IMR-90 (cell line): ENCODE data around the gene TP53AIP1. TPM values are rescaled to one million over a fixed set of nuclear protein-coding genes. Genes with fewer than 3 reads are reported as not detected.

ENCODE experiments used
- ATAC-seq: fragments of 200-7000 bp; cut with Tn5 transposase; 2 replicates; pipeline ENCODE4 v1.9.1; 2020; ENCODE audit warnings: low read depth, mild to moderate bottlenecking, moderate library complexity
- BruUV-seq: library from RNA; stranded (reverse); fragments of 400-500 nt; replicated peaks from 2 replicates; lab custom pipeline; 2021; lab: Mats Ljungman, UMichigan
- CTCF ChIA-PET: fragments of 300-600 bp; formaldehyde crosslinking; extraction: SDS; loops from one replicate; lab custom pipeline; 2021; ENCODE audit warnings: antibody characterized with exemption; lab: Yijun Ruan, JAX
- POLR2A ChIA-PET: fragments of 300-600 bp; sonication (Branson Sonifier 250); formaldehyde crosslinking; loops from one replicate; lab custom pipeline; 2022; ENCODE audit warnings: antibody characterized with exemption; ENCODE audit not compliant: unreplicated experiment; lab: Charles Lee
- DNase-seq: peaks from one replicate; pipeline ENCODE4 v3.0.0; 2013
- H2AFZ ChIP-seq: replicated peaks from 2 replicates; pipeline ENCODE3; 2013; ENCODE audit warnings: low read length, mild to moderate bottlenecking; ENCODE audit not compliant: poor library complexity
- H2AK5ac ChIP-seq: 2 replicates; pipeline ENCODE4 v1.6.1; 2013; ENCODE audit warnings: low read depth, low read length, inconsistent platforms
- H2AK9ac ChIP-seq: replicated peaks from 2 replicates; pipeline ENCODE3; 2013; ENCODE audit warnings: mild to moderate bottlenecking, low read depth, low read length, moderate library complexity; ENCODE audit not compliant: poor library complexity
- H2BK120ac ChIP-seq: 2 replicates; pipeline ENCODE4 v1.6.1; 2013; ENCODE audit warnings: low read depth, low read length, inconsistent platforms
- H2BK15ac ChIP-seq: 3 replicates; pipeline ENCODE4 v1.6.1; 2013; ENCODE audit warnings: low read depth, low read length, inconsistent platforms
- H2BK20ac ChIP-seq: 2 replicates; pipeline ENCODE4 v1.6.1; 2013; ENCODE audit warnings: low read depth, mild to moderate bottlenecking, inconsistent platforms, low read length, moderate library complexity
- H2BK5ac ChIP-seq: 2 replicates; pipeline ENCODE4 v1.6.1; 2013; ENCODE audit warnings: mild to moderate bottlenecking, low read depth, low read length, inconsistent platforms; ENCODE audit not compliant: poor library complexity, severe bottlenecking
- H3K14ac ChIP-seq: replicated peaks from 2 replicates; pipeline ENCODE4 v1.6.1; 2013; ENCODE audit warnings: low read depth, low read length, inconsistent platforms
- H3K18ac ChIP-seq: 2 replicates; pipeline ENCODE4 v1.6.1; 2013; ENCODE audit warnings: low read depth, low read length, control low read depth
- H3K23ac ChIP-seq: 2 replicates; pipeline ENCODE4 v1.6.1; 2013; ENCODE audit warnings: low read depth, low read length, inconsistent platforms
- H3K27ac ChIP-seq: 2 replicates; pipeline ENCODE4 v1.5.1; 2013; ENCODE audit warnings: mild to moderate bottlenecking, control low read depth, low read length; ENCODE audit not compliant: insufficient read depth
- H3K27me3 ChIP-seq: 2 replicates; pipeline ENCODE4 v1.6.1; 2013; ENCODE audit warnings: low read length; ENCODE audit not compliant: control insufficient read depth, insufficient read depth
- H3K36me3 ChIP-seq: 2 replicates; pipeline ENCODE4 v1.6.1; 2013; ENCODE audit warnings: low read length, mixed read lengths; ENCODE audit not compliant: control insufficient read depth, insufficient read depth
- H3K4ac ChIP-seq: 2 replicates; pipeline ENCODE4 v1.6.1; 2013; ENCODE audit warnings: low read depth, low read length, inconsistent platforms
- H3K4me1 ChIP-seq: 2 replicates; pipeline ENCODE4 v1.6.1; 2013; ENCODE audit warnings: low read length, mixed read lengths; ENCODE audit not compliant: control insufficient read depth, insufficient read depth
- H3K4me2 ChIP-seq: 2 replicates; pipeline ENCODE4 v1.6.1; 2013; ENCODE audit warnings: low read depth, mild to moderate bottlenecking, control low read depth, low read length, moderate library complexity
- H3K4me3 ChIP-seq: 2 replicates; pipeline ENCODE4 v1.5.1; 2013; ENCODE audit warnings: low read depth, mild to moderate bottlenecking, control low read depth, low read length, moderate library complexity; ENCODE audit not compliant: insufficient read depth
- H3K56ac ChIP-seq: 2 replicates; pipeline ENCODE4 v1.6.1; 2013; ENCODE audit warnings: low read length, inconsistent platforms; ENCODE audit not compliant: insufficient read depth; ENCODE audit errors: extremely low read depth
- H3K79me1 ChIP-seq, 2 experiments: 2 replicates each; pipeline ENCODE4 v1.6.1; 2013; ENCODE audit warnings: low read length in 2 of 2, inconsistent platforms in 1 of 2, low read depth in 1 of 2
- H3K9ac ChIP-seq: 2 replicates; pipeline ENCODE4 v1.6.1; 2013; ENCODE audit warnings: low read depth, low read length, control low read depth
- H3K9me1 ChIP-seq: 2 replicates; pipeline ENCODE4 v1.6.1; 2013; ENCODE audit warnings: low read length, inconsistent platforms; ENCODE audit not compliant: insufficient read depth
- H3K9me3 ChIP-seq: 2 replicates; pipeline ENCODE4 v1.6.1; 2013; ENCODE audit warnings: low read length; ENCODE audit not compliant: control insufficient read depth, insufficient read depth
- H4K20me1 ChIP-seq: 2 replicates; pipeline ENCODE4 v1.6.1; 2013; ENCODE audit warnings: low read length, inconsistent platforms; ENCODE audit not compliant: insufficient read depth
- H4K5ac ChIP-seq: 2 replicates; pipeline ENCODE4 v1.6.1; 2013; ENCODE audit warnings: mild to moderate bottlenecking, low read depth, low read length, control low read depth
- H4K8ac ChIP-seq, 2 experiments: 2 replicates each; pipeline ENCODE4 v1.6.1; 2013; ENCODE audit warnings: low read depth in 2 of 2, low read length in 2 of 2, control low read depth in 1 of 2, inconsistent platforms in 1 of 2
- H4K91ac ChIP-seq: 2 replicates; pipeline ENCODE4 v1.6.1; 2013; ENCODE audit warnings: low read depth, low read length, inconsistent platforms; ENCODE audit not compliant: insufficient read depth
- BHLHE40 ChIP-seq: fragments of 150-350 bp; IDR thresholded peaks from 2 replicates; pipeline ENCODE4 v1.6.1; 2016; ENCODE audit warnings: mild to moderate bottlenecking, low read depth, low read length
- CEBPB ChIP-seq: IDR thresholded peaks from 2 replicates; pipeline ENCODE4 v1.6.1; 2012; ENCODE audit warnings: low read depth, low read length, improper control_type of control experiment
- CHD1 ChIP-seq: IDR thresholded peaks from 2 replicates; pipeline ENCODE4 v1.6.1; 2012; ENCODE audit warnings: low read depth, low read length, improper control_type of control experiment
- CTCF ChIP-seq: conservative IDR thresholded peaks from 2 replicates; pipeline ENCODE4 v1.5.1; 2012; ENCODE audit warnings: mild to moderate bottlenecking, low read depth, low read length, improper control_type of control experiment
- FOS ChIP-seq: fragments of 150-350 bp; IDR thresholded peaks from 2 replicates; pipeline ENCODE4 v1.6.1; 2016; ENCODE audit warnings: low read depth, low read length
- MAFK ChIP-seq: IDR thresholded peaks from 2 replicates; pipeline ENCODE4 v1.6.1; 2012; ENCODE audit warnings: low read depth, low read length, improper control_type of control experiment
- MAZ ChIP-seq: IDR thresholded peaks from 2 replicates; pipeline ENCODE4 v1.6.1; 2012; ENCODE audit warnings: low read depth, mild to moderate bottlenecking, low read length, improper control_type of control experiment, moderate library complexity, borderline replicate concordance
- MXI1 ChIP-seq: IDR thresholded peaks from 2 replicates; pipeline ENCODE4 v1.6.1; 2012; ENCODE audit warnings: low read depth, mild to moderate bottlenecking, low read length, moderate library complexity, borderline replicate concordance
- NFE2L2 ChIP-seq: fragments of 150-350 bp; IDR thresholded peaks from 2 replicates; pipeline ENCODE4 v1.6.1; 2016; ENCODE audit warnings: low read depth, mild to moderate bottlenecking, low read length
- POLR2A ChIP-seq: IDR thresholded peaks from 2 replicates; pipeline ENCODE4 v1.6.1; 2012; ENCODE audit warnings: mild to moderate bottlenecking, low read depth, low read length
- RAD21 ChIP-seq: IDR thresholded peaks from 2 replicates; pipeline ENCODE4 v1.6.1; 2012; ENCODE audit warnings: low read length, improper control_type of control experiment
- RCOR1 ChIP-seq: IDR thresholded peaks from 2 replicates; pipeline ENCODE4 v1.6.1; 2012; ENCODE audit warnings: mild to moderate bottlenecking, low read length, improper control_type of control experiment; ENCODE audit not compliant: insufficient replicate concordance
- RFX5 ChIP-seq: IDR thresholded peaks from 2 replicates; pipeline ENCODE4 v1.8.0; 2012; ENCODE audit warnings: low read depth, mild to moderate bottlenecking, low read length, moderate library complexity
- SMC3 ChIP-seq: fragments of 150-350 bp; IDR thresholded peaks from 2 replicates; pipeline ENCODE4 v1.6.1; 2016; ENCODE audit warnings: low read depth, mild to moderate bottlenecking, antibody characterized with exemption, low read length, moderate library complexity
- WGBS, 2 experiments: methylation state at CpG; one replicate each; pipeline versions ENCODE4 v1.1.5 to v1.1.7; 2013; ENCODE audit warnings: missing lambda C conversion rate in 2 of 2; ENCODE audit not compliant: insufficient read length in 1 of 2; ENCODE audit errors: extremely low coverage in 2 of 2; 5-methylcytosine and 5-hydroxymethylcytosine counted together
- dilution Hi-C: fragments of 300-500 bp; cut with HindIII; formaldehyde crosslinking; loops from one replicate; pipeline ENCODE4 v1.14.3; 2018; ENCODE audit warnings: low sequenced_read_pairs; ENCODE audit not compliant: unreplicated experiment
- in situ Hi-C: fragments of 300-500 bp; cut with MboI; formaldehyde crosslinking; loops from 3 replicates; pipeline ENCODE4 v1.14.3; 2019; ENCODE audit warnings: low sequenced_read_pairs, inconsistent platforms, mixed read lengths
- intact Hi-C: fragments of 100-400 bp; cut with micrococcal nuclease; formaldehyde crosslinking; loops from 2 replicates; pipeline ENCODE4 v1.10.0; 2022
- polyA plus RNA-seq, 3 experiments: library from polyadenylated mRNA; depleted of rRNA; stranded (reverse); fragments of >200 nt; gene quantifications; 2 replicates each; pipeline ENCODE4 v1.2.3, GENCODE V29; 2012; ENCODE audit warnings: low replicate concordance in 1 of 3
- total RNA-seq: library from RNA; depleted of rRNA; stranded (reverse); fragments of >200 nt; gene quantifications from 2 replicates; pipeline ENCODE4 v1.2.3, GENCODE V29; 2012
- TF ChIP-seq, protein P1 (sequence below): fragments of 150-350 bp; IDR thresholded peaks from 2 replicates; pipeline ENCODE4 v1.6.1; 2017; ENCODE audit warnings: mild to moderate bottlenecking, antibody characterized with exemption, low read length, low read depth

Gene TP53AIP1
- total and polyA plus RNA-seq, 2 of the 4 experiments (the other 2 are of a cell fraction) = not detected

DNA sequence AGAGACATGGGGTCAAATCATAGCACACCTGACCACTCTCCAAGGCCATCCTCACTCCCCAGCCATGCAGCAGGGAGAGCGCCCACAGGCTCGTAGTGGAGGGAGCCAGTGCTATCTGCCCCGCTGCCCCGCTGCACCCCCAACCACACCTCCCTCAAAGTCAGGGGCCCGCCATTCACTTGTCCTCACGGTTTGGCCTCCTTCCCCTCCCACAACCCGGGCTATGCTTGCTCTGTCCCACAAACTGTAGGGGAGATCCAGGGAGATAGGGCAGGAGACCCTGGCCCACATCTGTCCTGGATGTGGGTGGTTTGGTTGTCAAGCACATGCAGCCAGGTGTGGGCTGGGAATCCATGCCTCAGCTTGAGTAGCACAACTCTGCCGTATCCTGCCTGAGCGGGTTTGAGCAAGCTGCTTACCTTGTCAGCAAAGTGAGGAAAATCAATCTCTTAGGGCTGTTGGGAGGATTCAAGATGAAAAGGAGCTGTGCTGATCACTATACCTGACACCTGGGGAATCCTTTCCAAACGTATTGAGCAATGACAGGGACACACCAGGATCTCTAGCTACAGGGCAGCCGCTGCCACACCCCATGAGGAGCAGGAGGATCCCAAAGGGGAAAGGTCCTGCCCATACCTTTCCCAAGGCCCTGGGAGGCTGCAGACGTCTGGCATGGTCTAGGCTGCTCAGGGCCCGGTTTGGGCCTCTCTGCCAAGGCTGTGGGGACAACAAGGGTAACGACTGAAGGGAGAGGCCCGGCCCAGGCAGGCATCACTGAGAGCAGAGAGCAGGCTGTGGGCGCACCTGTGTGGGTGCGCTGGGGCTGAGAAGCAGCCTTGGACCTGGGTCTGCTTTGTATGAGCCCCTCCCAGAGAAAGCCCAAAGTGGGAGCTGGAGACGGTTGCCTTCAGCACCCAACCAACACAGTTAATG lies 28.2 kb downstream of the TP53AIP1 start:
- Histone ChIP-seq H3K23ac (no peak overlapping the region), H2BK20ac (no peak overlapping the region), H4K5ac (no peak overlapping the region), H3K9me1 (peaks cover 4% of the 10 kb centered on the region; the same call in 1 of the 2 replicates), H3K36me3 (no peaks in the 10 kb centered on the region), H2AK9ac (no peak overlapping the region), H3K56ac (no peak overlapping the region), H3K9me3 (peaks cover 3% of the 10 kb centered on the region; the same call in 1 of the 2 replicates), H4K91ac (no peak overlapping the region), H3K79me1 (no peaks in the 10 kb centered on the region), H2AK5ac (no peak overlapping the region), H3K4ac (no peak overlapping the region), H3K18ac (no peak overlapping the region), H4K8ac (no peak overlapping the region), H3K4me3 (no peak overlapping the region), H3K4me2 (no peak overlapping the region), H3K4me1 (peaks cover 13% of the 10 kb centered on the region), H3K14ac (no peak overlapping the region), H3K27ac (no peak overlapping the region), H4K20me1 (no peaks in the 10 kb centered on the region), H2AFZ (peak overlapping the region; percentile 5), H2BK5ac (no peak overlapping the region), H2BK15ac (no peak overlapping the region), H2BK120ac (no peak overlapping the region), H3K27me3 (peaks cover 35% of the 10 kb centered on the region), H3K9ac (no peak overlapping the region)
- intact Hi-C loops = no loop called here
- no peak for DNase-seq
- WGBS, 2 experiments = 68% methylated on average over 5 of the region's 18 CpGs; no CpG with 5 or more reads in 1 of the 2 experiments
- ChIA-PET CTCF (no interaction called here), POLR2A (no interaction called here)
- dilution Hi-C loops = no loop called here
- BruUV-seq = no TSS peak
- no peak for ATAC-seq
- in situ Hi-C loops = no loop called here
- TF ChIP-seq RAD21 = no peak
- no peak for TF ChIP-seq RCOR1
- no peak for TF ChIP-seq POLR2A
- TF ChIP-seq CEBPB = no peak
- no peak for TF ChIP-seq CTCF
- TF ChIP-seq NFE2L2 = no peak
- TF ChIP-seq FOS = no peak
- TF ChIP-seq SMC3 = no peak
- TF ChIP-seq MAFK = no peak
- TF ChIP-seq, protein P1, sequence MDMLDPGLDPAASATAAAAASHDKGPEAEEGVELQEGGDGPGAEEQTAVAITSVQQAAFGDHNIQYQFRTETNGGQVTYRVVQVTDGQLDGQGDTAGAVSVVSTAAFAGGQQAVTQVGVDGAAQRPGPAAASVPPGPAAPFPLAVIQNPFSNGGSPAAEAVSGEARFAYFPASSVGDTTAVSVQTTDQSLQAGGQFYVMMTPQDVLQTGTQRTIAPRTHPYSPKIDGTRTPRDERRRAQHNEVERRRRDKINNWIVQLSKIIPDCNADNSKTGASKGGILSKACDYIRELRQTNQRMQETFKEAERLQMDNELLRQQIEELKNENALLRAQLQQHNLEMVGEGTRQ = no peak
- no peak for TF ChIP-seq RFX5
- no peak for TF ChIP-seq CHD1
- TF ChIP-seq MXI1 = no peak
- TF ChIP-seq BHLHE40 = no peak
- no peak for TF ChIP-seq MAZ
